ENCODE results near the gene RIMKLA.
A peak's percentile ranks its signal among the peaks of the same experiment; 100 is the strongest.

Gene RIMKLA

GRCh38 chr1:42380586-42381279, at the start of gene RIMKLA:
TSS of gene RIMKLA (plus strand) at chr1:42380792. CDS start at chr1:42380935, 143 bp downstream.
- peak; percentile 71 for DNase-seq (ENCODE audit: low spot score)

DNA sequence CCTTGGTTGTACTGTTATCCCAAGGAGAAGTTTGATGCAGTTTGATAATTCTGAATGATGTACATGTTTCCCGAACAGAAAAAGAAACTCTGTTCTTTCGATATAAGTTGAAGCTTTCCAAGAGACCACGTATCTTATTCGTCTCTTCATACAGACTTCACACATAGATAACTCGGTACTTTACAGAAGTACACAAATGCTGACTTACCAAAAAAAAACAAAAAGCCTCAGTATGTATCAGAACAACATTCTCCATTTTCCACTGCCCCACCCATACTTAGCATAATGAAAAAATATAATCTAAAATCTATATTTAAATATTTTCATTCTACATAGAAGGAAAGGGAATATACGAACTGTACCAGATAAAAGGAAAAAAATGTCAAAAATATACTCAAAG, 47.7 kb upstream of the RIMKLA start:
- DNase-seq (ENCODE audit: low spot score), result no peak

DNA sequence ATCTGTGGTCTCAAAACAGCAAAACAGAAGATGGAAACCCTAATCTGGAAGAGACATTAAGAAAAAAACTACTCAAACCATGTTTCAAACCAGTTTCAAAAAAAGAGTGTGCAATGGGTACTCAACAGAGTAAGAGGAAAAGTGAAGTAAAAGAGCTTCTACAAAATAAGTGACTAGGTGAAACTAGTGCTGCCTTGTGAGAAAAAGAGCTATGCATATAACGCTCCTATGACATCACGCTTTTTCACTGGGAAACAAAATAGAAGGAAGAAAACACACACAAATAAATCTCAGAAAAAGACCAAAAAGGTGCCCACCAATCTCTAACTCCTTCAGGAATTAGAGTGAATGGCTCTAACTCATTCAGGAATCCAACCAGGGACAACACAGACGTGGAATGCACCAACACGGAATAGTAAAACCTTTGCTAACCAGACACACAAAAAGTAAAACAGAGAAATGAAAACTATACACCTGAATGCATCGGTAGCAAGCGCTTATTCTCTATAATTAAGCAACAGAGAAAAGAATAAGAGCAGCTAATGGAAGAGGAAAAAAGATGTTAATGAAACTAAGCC, 46.8 kb upstream of the RIMKLA start:
- no peak for DNase-seq (ENCODE audit: low spot score)

- peak; percentile 67 for DNase-seq (ENCODE audit: low spot score)
Measured at GRCh38 chr1:42334240-42335049, 46.1 kb upstream of the RIMKLA start.

GRCh38 chr1:42335050-42335808, 45.4 kb upstream of the RIMKLA start, which contains the start of gene FOXJ3:
TSS of gene FOXJ3 (minus strand) at chr1:42335235. CDS start at chr1:42311093, 24,142 bp downstream.
- peak; percentile 96 for DNase-seq (ENCODE audit: low spot score)

DNA sequence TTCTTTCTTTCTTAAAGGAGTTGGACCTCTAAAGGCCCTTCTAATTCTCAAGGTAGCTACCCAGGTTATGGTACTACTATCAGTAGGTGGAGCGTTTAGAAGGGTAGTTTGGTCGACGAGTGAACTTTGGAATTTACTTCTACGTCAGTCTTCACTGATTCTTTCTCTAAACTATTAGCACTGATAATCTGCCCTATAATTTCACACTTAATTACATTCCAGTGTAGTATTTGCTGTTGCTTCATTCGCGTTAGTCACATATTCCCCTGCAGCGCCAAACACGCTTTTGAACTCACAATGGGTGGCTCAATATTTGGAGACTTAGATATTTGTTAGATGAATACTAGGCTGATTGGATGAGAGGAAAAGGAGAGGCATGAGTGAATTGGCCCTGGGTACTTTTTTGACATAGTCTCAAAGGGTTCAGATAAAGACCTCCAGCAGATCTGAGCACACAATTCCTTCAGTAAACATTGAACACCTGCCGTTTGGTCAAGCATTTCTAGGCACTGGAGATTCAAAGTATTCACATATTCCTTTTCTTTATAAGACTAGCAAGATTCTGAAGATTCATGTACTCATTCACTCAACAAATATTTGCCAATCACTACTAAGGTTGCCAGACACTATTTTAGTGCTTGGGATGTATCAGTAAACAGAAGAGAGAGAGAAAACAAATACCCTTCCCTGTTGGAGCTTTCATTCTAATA, 44.6 kb upstream of the RIMKLA start:
- DNase-seq (ENCODE audit: low spot score), result peak; percentile 35

DNA sequence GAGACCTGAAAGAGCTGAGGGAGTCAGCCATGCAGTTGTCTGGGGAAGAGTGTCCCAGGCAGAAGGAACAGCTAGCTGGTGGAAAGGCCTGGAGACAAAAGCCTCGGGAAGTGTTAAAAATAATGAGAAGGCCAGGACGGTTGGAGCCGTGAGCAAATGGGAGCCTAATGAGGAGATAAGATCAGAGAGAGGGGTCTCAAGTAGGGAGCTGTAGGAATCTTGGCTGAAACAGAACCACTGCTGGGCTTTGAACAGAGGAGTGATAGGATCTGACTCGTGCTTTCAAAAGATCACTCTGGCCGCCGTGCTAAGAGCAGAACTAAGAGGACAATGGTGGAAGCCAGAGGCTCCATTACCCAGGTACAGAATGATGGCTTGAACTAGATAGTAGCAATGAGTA, 43.6 kb upstream of the RIMKLA start:
- DNase-seq (ENCODE audit: low spot score), result no peak

GRCh38 chr1:42340093-42340492, 40.5 kb upstream of the RIMKLA start:
- no peak for DNase-seq (ENCODE audit: low spot score)

DNA sequence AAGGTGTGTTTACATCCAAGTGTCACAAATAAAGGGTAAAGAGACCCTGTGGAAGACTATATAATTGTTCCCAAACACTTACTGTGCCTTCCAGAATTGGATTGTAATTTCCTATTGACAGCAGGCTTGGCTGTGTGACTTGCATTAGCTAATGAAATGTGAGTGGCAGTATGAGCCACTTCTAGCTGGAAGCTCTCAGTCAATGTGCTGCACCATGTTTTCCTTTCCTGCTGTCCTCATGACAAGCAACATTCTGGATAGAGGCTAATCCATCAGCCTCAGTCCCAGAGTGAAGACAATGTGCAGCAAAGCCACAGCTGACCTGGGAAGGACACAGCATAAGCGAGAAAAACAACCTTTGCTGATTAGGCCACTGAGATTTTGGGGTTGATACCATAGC, 39.7 kb upstream of the RIMKLA start:
- DNase-seq (ENCODE audit: low spot score), result no peak

DNA sequence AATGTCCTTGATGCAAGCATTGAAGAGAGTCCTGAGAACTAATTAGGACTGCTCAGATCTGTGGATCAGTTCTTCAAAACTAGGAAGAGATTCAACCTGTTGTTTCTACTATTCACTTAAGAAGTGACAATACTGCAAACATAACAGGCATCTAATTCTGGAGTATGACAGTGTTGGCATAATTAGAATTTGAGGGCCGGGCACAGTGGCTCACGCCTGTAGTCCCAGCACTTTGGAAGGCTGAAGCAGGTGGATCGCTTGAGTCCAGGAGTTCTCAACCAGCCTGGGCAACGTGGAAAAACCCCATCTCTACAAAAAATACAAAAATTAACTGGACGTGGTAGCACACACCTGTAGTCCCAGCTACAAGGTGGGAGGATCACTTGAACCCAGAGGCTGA, 37.5 kb upstream of the RIMKLA start:
- DNase-seq (ENCODE audit: low spot score), result no peak

DNA sequence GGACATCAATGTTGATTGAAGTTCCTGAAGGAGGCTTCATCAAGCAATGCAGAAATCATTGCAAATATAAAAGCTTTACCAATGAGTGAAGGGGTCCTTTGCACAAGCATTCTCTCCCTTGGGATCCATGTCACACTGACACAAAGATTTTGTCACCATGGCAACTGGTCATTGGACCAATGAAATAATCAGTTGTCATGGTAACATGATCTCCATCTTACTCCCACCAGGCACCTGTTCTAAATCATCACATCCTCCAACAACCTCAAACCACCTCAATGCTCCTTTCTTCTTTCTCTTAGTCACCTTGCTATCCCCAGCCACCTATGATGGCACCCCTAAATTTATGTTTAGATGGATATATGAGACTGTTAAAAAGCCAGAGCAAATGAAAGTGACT, 32.1 kb upstream of the RIMKLA start:
- DNase-seq (ENCODE audit: low spot score), result no peak

DNA sequence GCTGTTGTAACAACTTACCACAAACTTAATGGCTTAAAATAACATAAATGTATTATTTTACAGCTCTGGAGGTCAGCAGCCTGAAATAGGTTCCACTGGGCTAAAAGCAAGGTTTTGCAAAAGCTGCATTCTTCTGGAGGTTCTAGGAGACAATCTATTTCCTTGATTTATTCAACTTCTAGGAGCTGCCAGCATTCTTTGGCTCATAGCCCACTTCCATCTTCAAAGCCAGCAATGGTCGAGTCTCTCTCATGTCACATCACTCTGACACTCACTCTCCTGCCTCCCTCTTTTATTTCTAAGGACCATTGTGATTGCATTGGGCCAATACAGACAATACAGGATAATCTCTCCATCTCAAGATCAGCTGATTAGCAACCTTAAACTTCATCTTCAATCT, 30.5 kb upstream of the RIMKLA start:
- DNase-seq (ENCODE audit: low spot score), result no peak

DNA sequence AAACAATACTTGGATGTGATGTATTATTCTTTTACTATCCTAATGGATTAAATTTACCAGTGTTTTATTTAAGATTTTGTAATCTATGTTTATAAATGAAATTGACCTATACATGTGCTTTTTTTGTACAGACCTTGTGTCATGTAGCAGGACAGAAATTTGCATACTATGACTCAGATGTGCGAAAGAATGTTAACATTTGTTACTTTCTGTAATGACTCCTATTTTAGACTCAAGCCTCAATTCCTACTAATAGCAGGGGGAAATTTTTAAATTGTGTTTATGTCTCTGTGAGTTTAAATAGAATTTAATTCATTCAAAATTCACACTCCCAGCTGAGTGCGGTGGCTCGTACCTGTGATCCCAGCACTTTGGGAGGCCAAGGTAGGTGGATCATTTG, 21.8 kb upstream of the RIMKLA start:
- DNase-seq (ENCODE audit: low spot score), result no peak

DNA sequence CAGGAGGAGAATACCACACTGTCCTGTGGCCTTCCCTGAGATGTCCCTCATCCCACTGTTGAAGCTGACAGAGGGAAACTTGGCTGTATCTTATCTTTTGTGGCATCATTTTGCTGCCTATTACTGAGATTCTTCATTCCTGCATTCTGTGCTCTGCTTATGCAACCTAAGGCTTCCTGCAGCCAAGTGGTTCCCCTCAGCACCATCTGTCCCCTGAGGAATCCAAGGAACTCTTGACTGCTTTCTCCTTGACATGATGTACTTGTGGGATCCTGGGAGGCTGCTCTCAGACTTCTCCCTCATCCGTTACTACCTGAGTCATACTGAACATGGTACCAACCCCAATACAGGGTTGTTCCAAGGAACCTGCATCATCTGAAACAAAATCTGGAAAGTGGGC, 21.1 kb upstream of the RIMKLA start:
- no peak for DNase-seq (ENCODE audit: low spot score)

DNA sequence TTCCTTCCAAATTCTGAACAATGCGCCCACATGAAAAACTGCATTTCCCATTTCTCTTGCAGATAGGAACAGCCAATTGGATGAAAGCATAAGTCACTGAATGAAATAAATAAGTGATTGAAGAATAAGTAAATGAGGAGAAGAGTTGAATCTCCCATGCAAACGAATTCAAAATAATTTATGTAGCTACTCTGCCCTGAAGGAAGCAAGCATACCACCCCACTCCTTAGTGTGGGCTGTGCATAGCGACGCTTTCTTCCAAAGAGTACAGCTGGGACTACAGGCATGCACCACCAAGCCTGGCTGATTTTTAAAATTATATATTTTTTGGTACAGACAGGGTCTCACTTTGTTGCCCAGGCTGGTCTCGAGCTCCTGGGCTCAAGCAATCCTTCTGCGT, 16.5 kb upstream of the RIMKLA start:
- no peak for DNase-seq (ENCODE audit: low spot score)

DNA sequence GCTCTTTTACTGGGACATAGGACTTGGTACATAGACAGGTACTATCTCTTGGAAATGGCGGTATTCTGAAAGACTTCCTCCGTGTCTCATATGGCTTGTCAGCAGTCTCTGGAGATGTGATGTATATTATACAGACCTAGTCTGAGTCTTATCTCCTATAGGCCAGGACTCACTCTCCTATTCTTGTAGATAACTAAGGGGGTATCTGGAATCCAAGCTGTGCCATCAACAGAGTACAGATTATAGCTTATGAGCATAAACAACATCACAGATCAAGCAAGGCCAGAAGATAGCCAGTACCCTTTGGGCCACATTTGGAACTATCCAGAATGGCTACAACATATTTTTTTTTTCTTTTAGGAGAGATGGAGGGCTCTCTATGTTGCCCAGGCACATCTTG, 16.1 kb upstream of the RIMKLA start:
- DNase-seq (ENCODE audit: low spot score), result no peak

- no peak for DNase-seq (ENCODE audit: low spot score)
Measured at GRCh38 chr1:42365118-42365517, 15.5 kb upstream of the RIMKLA start.

DNA sequence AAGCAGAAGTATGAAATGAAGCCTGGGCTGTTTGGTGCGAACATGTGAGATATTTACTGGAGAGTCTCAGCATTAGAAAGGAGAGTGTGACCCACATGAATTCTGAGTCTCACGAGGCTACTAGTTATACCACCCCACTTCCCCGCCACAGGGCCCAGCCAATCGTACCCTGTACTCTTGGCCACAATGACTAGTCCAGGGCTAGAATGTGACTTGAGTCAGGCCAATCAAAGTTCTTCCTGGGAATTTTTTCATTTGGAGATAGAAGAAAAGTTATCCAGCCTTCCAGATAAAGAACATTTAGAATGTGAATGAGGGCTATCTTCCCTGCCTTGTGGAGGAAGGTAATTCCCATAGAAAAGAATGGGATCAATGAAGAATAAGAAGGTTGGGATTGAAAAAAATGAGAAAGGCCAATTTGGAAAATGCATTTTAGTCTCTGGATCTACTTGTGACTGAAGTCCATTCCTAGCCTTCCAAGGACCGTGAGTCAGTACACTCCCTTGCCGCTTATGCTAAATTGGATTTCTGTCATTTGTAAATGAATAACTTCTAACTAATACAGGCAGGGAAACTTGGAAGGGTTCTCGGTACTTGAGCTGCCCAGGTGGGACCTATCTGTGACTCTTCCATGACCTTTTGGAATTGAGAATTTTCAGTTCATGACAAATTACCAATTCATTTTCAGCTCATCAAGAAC, 12.3 kb upstream of the RIMKLA start:
- no peak for DNase-seq (ENCODE audit: low spot score)

GRCh38 chr1:42369471-42369870, 11.1 kb upstream of the RIMKLA start:
- no peak for DNase-seq (ENCODE audit: low spot score)

DNA sequence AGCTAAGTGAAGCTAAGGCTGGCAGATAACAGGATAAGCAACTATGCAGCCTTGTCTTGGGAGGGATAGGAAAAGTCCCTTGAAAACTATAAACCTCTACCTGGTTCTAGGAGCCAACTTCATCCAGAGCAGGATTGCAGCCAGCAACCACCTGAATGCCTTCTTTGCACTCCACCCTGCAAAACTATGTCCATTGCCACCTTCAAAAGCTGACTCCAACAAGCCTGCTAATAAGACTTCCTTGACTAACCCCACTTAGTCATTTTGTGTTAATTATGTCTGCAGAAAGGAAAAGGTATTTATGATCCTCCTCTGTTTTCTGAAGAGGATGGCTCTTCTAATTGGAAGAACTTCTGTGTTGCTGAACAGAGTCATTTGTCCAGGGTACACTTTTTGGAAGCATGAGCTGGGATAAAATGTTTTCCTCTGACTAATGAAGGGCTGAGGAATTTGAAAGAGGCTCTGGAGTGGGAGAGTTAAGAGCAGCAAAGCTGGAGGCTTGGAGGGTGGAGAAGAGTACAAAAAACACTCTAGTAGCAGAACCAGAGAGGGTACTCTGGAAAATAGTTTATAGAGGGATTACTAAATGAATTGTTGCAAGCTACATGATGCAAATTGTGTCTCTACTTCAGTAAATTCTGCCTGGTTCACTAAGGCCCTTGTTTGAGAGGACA, 9.6 kb upstream of the RIMKLA start:
- no peak for DNase-seq (ENCODE audit: low spot score)

DNA sequence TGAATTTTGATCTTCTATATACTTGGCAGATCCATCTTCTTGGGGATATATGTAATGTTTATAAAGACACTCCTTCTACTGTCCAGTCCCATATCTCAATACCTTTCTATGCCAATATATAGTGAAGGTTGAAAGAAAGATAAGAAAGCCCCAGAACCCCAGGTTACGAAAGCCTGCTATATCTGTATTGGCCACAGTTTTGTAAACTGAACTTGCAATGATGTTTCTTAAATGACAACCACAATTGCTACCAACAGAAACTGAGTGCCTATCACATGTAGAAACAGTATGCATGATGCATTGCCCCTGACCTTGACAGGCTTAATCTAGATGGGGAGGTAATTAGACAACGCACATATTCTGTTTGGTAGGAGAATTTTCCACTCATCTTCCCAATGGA, 7.8 kb upstream of the RIMKLA start:
- no peak for DNase-seq (ENCODE audit: low spot score)
